ENCODE data around the gene GAREM2.

The GAREM2 gene

DNA sequence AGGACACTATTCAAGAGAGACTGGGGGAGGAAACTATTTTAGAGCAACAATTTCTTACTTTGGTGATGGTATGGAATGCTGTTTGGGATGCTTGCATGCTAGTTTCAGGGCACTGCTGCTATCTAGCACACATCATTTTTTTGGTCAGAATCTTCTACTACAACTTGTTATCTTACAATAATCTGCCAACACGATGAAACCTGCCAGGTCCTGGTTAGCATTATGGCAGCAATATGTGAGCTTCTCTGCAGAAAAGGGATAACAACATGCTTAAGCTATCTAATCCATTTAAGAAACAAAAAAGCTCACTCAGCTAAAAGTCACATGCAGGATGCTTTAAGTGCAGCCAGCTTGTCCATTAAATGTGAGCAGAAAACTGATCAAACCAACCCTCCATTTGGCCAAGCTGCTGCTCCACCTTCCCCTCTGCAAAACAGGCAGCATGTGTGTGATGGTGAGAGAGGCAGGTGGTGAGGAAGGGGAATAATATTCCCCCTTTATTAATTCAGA lies 30.1 kb downstream of the GAREM2 start:
- Mint-ChIP-seq H3K4me3 (no peak overlapping the region), H3K27me3 (ENCODE audit: low read depth, poor library complexity) (no peaks in the 10 kb centered on the region), H3K27ac (no peak overlapping the region), H3K36me3 (ENCODE audit: low read depth) (peaks cover 71% of the 10 kb centered on the region), H3K4me1 (peaks cover 16% of the 10 kb centered on the region), H3K9me3 (no peaks in the 10 kb centered on the region)
- TF ChIP-seq, protein P1, sequence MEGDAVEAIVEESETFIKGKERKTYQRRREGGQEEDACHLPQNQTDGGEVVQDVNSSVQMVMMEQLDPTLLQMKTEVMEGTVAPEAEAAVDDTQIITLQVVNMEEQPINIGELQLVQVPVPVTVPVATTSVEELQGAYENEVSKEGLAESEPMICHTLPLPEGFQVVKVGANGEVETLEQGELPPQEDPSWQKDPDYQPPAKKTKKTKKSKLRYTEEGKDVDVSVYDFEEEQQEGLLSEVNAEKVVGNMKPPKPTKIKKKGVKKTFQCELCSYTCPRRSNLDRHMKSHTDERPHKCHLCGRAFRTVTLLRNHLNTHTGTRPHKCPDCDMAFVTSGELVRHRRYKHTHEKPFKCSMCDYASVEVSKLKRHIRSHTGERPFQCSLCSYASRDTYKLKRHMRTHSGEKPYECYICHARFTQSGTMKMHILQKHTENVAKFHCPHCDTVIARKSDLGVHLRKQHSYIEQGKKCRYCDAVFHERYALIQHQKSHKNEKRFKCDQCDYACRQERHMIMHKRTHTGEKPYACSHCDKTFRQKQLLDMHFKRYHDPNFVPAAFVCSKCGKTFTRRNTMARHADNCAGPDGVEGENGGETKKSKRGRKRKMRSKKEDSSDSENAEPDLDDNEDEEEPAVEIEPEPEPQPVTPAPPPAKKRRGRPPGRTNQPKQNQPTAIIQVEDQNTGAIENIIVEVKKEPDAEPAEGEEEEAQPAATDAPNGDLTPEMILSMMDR (IDR thresholded peaks at IDR 0.05) = no peak
- DNase-seq = no peak

DNA sequence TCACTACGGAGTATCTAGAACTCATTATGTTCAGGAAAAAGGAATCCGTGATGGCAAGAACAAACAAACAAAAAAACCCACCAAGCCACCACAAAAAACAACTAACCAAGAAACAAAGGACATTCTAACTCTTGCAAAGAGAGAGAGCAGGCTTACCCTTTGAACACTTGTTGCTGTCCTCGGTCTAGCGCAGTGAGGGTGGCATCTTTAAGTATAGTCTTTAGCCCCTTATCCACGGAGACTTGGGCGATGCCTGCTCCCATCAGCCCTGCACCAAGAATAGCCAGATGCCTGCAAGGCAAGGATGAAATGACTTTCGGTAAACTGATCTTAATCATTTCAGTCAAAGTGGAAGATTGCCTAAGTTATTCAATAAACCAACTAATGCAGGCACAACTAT lies 31.0 kb downstream of the GAREM2 start:
- H3K9me3 Mint-ChIP-seq = no peaks in the 10 kb centered on the region
- no peaks in the 10 kb centered on the region for H3K27me3 Mint-ChIP-seq (ENCODE audit: low read depth, poor library complexity)
- TF ChIP-seq, protein P1 (IDR thresholded peaks at IDR 0.05) = no peak
- no peak for DNase-seq
- H3K4me1 Mint-ChIP-seq = peaks cover 10% of the 10 kb centered on the region
- peaks cover 65% of the 10 kb centered on the region for H3K36me3 Mint-ChIP-seq (ENCODE audit: low read depth)
- no peak overlapping the region for H3K27ac Mint-ChIP-seq
- no peak overlapping the region for H3K4me3 Mint-ChIP-seq

DNA sequence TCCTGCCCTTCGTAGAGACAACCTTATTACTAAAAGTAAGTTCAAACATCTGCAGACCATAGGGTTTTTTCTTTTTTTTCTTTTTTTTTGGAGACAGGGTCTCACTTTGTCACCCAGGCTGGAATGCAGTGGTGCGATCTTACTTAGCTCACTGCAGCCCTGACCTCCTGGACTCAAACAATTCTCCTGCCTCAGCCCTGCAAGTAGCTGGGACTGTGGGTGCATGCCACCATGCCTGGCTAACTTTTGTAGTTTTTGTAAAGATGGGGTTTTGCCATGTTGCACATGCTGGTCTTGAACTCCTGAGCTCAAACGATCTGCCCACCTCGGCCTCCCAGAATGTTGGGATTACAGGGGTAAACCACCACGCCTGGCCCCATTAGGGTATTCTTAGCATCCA lies 39.1 kb downstream of the GAREM2 start:
- TF ChIP-seq, protein P1 (IDR thresholded peaks at IDR 0.05) = no peak
- Mint-ChIP-seq H3K36me3 (ENCODE audit: low read depth) (peaks cover 52% of the 10 kb centered on the region), H3K9me3 (peaks cover 6% of the 10 kb centered on the region), H3K27ac (no peak overlapping the region), H3K27me3 (ENCODE audit: low read depth, poor library complexity) (no peaks in the 10 kb centered on the region), H3K4me3 (no peak overlapping the region), H3K4me1 (no peaks in the 10 kb centered on the region)
- no peak for DNase-seq

DNA sequence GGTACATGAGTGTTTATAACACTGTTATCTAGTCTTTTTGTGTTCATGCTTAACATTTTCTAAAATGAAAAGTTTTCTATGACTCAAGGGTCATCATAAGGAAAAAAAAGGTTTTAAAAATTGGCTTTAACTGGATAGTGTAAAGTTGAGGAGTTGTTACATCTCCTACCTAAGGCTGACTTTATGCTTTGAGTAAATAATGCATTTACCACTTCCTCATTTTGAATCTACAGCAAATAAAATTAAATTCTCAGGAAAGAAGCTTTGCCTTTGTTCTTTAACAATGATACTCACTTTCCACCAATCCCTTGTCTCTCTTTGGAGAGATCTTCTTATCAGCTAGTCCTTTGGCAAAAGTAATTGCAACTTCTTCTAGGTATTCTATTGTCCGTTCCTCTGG lies 41.9 kb downstream of the GAREM2 start:
- H3K27me3 Mint-ChIP-seq (ENCODE audit: low read depth, poor library complexity) = no peaks in the 10 kb centered on the region
- H3K4me1 Mint-ChIP-seq = no peaks in the 10 kb centered on the region
- H3K9me3 Mint-ChIP-seq = peaks cover 22% of the 10 kb centered on the region
- H3K27ac Mint-ChIP-seq = no peak overlapping the region
- no peak for DNase-seq
- TF ChIP-seq, protein P1 (IDR thresholded peaks at IDR 0.05) = no peak
- H3K4me3 Mint-ChIP-seq = no peak overlapping the region
- peaks cover 73% of the 10 kb centered on the region for H3K36me3 Mint-ChIP-seq (ENCODE audit: low read depth)

DNA sequence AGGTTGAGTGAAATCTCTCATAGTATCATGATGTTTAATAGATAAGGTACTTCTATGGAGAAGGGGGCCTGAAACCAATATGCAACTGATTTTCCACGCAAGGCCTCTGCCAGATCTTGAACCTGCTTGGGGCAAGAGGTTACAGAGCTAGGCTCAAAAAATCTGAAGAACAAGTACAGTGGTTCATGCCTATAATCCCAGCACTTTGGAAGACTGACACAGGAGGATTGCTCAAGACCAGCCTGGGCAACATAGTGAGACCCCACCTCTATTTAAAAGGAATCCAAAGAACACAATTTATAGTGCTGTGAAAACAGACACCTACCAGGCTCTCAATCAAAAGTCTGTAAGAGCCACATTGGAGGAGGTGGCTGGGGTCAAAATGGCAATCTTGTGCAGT lies 42.9 kb downstream of the GAREM2 start:
- H3K4me3 Mint-ChIP-seq = no peak overlapping the region
- peaks cover 22% of the 10 kb centered on the region for H3K9me3 Mint-ChIP-seq
- no peaks in the 10 kb centered on the region for H3K27me3 Mint-ChIP-seq (ENCODE audit: low read depth, poor library complexity)
- H3K4me1 Mint-ChIP-seq = no peaks in the 10 kb centered on the region
- no peak overlapping the region for H3K27ac Mint-ChIP-seq
- peaks cover 74% of the 10 kb centered on the region for H3K36me3 Mint-ChIP-seq (ENCODE audit: low read depth)
- DNase-seq = no peak
- TF ChIP-seq, protein P1 (IDR thresholded peaks at IDR 0.05) = no peak

DNA sequence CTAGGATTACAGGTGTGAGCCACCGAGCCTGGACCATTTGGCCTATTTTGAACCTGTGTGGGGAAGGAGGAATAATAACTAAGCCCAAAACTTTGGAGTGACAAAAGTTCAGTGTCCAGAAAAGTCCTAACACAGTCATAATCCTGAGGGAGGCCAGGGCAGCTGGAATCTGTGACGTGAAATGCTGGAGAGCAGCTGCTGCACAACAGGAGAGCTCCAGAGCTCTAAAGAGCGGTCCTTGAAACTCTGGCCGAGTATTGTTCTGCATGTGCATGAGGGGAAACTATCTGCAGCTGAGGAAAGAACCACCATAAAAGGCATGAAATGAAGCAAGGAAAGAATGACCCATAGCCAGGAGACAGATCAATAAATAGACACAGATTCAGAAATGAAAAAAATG lies 43.7 kb downstream of the GAREM2 start:
- TF ChIP-seq, protein P1 (IDR thresholded peaks at IDR 0.05) = no peak
- Mint-ChIP-seq H3K27me3 (ENCODE audit: low read depth, poor library complexity) (no peaks in the 10 kb centered on the region), H3K4me3 (no peak overlapping the region), H3K36me3 (ENCODE audit: low read depth) (peaks cover 72% of the 10 kb centered on the region), H3K9me3 (peaks cover 22% of the 10 kb centered on the region), H3K4me1 (no peaks in the 10 kb centered on the region), H3K27ac (no peak overlapping the region)
- DNase-seq = no peak

All from nephron progenitor cell (in vitro differentiated cells).